MCF 10A (cell line): ENCODE measurements around the gene ANKRD39. TPM values are rescaled to one million over a fixed set of nuclear protein-coding genes. Genes with fewer than 3 reads are reported as not detected.

Source experiments
- BruUV-seq: library from RNA; stranded (reverse); fragments of 400-500 nt; replicated peaks from 2 replicates; lab custom pipeline; 2021; lab: Mats Ljungman, UMichigan
- CTCF ChIA-PET: fragments of 300-600 bp; sonication (Branson Sonifier 250); formaldehyde crosslinking; extraction: SDS; loops from one replicate; lab custom pipeline; 2021; ENCODE audit warnings: antibody characterized with exemption, inconsistent platforms; lab: Yijun Ruan, JAX
- POLR2A ChIA-PET: fragments of 300-600, 350-650 bp; sonication (Branson Sonifier 250); formaldehyde crosslinking; extraction: SDS; loops from one replicate; lab custom pipeline; 2020; ENCODE audit warnings: antibody characterized with exemption, inconsistent platforms; lab: Yijun Ruan, JAX
- DNase-seq: peaks from one replicate; pipeline ENCODE4 v3.0.0-alpha.2; 2018; ENCODE audit not compliant: unreplicated experiment
- H3K27ac Mint-ChIP-seq: one replicate; pipeline ENCODE4 v1.8.0; 2022; ENCODE audit warnings: mild to moderate bottlenecking, low read depth, mixed read lengths; ENCODE audit not compliant: unreplicated experiment
- H3K27me3 Mint-ChIP-seq: one replicate; pipeline ENCODE4 v1.8.0; 2022; ENCODE audit warnings: mixed read lengths; ENCODE audit not compliant: insufficient read depth, unreplicated experiment
- H3K36me3 Mint-ChIP-seq: one replicate; pipeline ENCODE4 v1.8.0; 2022; ENCODE audit warnings: mild to moderate bottlenecking, moderate library complexity, mixed read lengths; ENCODE audit not compliant: insufficient read depth, unreplicated experiment
- H3K4me1 Mint-ChIP-seq: one replicate; pipeline ENCODE4 v1.8.0; 2022; ENCODE audit warnings: mixed read lengths; ENCODE audit not compliant: insufficient read depth, unreplicated experiment
- H3K4me3 Mint-ChIP-seq: one replicate; pipeline ENCODE4 v1.8.0; 2022; ENCODE audit warnings: mild to moderate bottlenecking, moderate library complexity, mixed read lengths; ENCODE audit not compliant: unreplicated experiment
- H3K9me3 Mint-ChIP-seq: one replicate; pipeline ENCODE4 v1.8.0; 2022; ENCODE audit warnings: mixed read lengths; ENCODE audit not compliant: unreplicated experiment
- CTCF ChIP-seq: fragments of 200-600 bp; IDR thresholded peaks from one replicate; pipeline ENCODE4 v1.8.0; 2022; ENCODE audit warnings: antibody characterized with exemption, mild to moderate bottlenecking; ENCODE audit not compliant: unreplicated experiment
- intact Hi-C: fragments of 100-400 bp; cut with micrococcal nuclease; formaldehyde crosslinking; loops from 2 replicates; pipeline ENCODE4 v1.14.1; 2022
- total RNA-seq: library from RNA; stranded (reverse); gene quantifications from 2 replicates; pipeline ENCODE4 v1.2.3, GENCODE V29; 2022

Gene ANKRD39
- total RNA-seq, 1 experiment from 2014 or later = 14.0 TPM

DNA sequence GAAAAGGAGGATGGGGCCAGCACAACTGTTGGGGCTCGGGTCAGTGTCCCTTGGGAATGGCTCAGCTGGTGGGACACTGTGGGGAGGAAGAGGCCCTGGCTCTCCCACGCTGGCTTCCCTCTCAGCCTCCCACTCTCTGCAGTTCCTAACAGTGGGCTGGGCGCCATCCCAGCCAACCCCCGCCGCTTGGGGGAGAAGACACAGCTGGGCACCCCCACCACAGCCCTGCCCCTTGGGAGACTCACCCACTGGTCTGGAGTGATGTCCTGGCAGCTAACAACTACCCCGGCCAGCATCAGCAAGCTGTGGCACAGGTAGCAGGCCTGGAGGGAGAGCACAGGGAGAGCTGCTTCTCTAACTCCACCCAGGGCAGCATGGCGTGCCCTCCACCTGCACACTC lies 20.4 kb upstream of the ANKRD39 start:
- DNase-seq = no peak
- CTCF ChIA-PET = interaction anchor here (0.6 to 0.7 kb wide), 2 partner anchors 155 to 332 kb away, joined by 3 read pairs; no protein-coding TSS in a partner anchor
- no peak overlapping the region for H3K27ac Mint-ChIP-seq
- no peaks in the 10 kb centered on the region for H3K36me3 Mint-ChIP-seq
- no peaks in the 10 kb centered on the region for H3K27me3 Mint-ChIP-seq
- no peak overlapping the region for H3K4me3 Mint-ChIP-seq
- no peak for TF ChIP-seq CTCF
- no peaks in the 10 kb centered on the region for H3K9me3 Mint-ChIP-seq
- BruUV-seq = no TSS peak
- intact Hi-C loops = no loop called here
- no peaks in the 10 kb centered on the region for H3K4me1 Mint-ChIP-seq
- POLR2A ChIA-PET = no interaction called here

DNA sequence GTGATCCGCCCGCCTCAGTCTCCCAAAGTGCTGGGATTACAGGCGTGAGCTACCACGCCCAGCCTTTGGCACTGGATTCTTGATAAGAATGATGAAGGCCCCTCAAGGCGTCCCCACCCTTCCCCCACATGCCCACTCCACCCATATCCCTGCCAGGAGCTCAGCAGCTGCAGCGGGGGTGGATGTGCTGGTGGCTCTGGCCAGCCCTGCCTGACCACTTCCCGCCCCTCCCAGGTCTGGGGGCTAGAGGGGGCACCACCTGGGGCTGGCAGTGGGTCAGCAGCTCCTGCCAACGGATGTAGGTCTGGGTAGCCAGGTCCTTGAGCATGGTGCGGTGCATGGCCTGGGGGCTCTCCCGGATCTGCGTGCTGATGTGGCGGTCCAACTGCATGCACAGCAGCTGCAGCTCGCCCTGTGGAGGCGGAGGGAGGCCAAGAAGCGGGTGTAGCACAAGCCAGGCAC lies 19.8 kb upstream of the ANKRD39 start:
- Mint-ChIP-seq H3K9me3 (no peaks in the 10 kb centered on the region), H3K36me3 (no peaks in the 10 kb centered on the region), H3K4me3 (no peak overlapping the region), H3K27me3 (no peaks in the 10 kb centered on the region), H3K4me1 (no peaks in the 10 kb centered on the region), H3K27ac (no peak overlapping the region)
- POLR2A ChIA-PET = interaction anchor here (1.2 kb wide), 1 partner anchor 8 kb away, joined by 3 read pairs; no protein-coding TSS in a partner anchor
- intact Hi-C loops = no loop called here
- TF ChIP-seq CTCF = no peak
- no peak for DNase-seq
- CTCF ChIA-PET = interaction anchor here (0.6 to 0.7 kb wide), 2 partner anchors 155 to 799 kb away, joined by 3 read pairs; no protein-coding TSS in a partner anchor
- no TSS peak for BruUV-seq

GRCh38 chr2:96877042-96877451 lies 19.2 kb upstream of the ANKRD39 start:
- Mint-ChIP-seq H3K27me3 (no peaks in the 10 kb centered on the region), H3K4me1 (no peaks in the 10 kb centered on the region), H3K36me3 (no peaks in the 10 kb centered on the region), H3K9me3 (no peaks in the 10 kb centered on the region), H3K27ac (no peak overlapping the region), H3K4me3 (no peak overlapping the region)
- BruUV-seq = no TSS peak
- POLR2A ChIA-PET = interaction anchor here (0.6 to 1.2 kb wide), 3 partner anchors 9 to 95 kb away, joined by 3 read pairs; no protein-coding TSS in a partner anchor
- no peak for DNase-seq
- TF ChIP-seq CTCF = no peak
- intact Hi-C loops = no loop called here
- CTCF ChIA-PET = interaction anchor here (0.6 kb wide), 1 partner anchor 800 kb away, joined by 3 read pairs; no protein-coding TSS in a partner anchor

DNA sequence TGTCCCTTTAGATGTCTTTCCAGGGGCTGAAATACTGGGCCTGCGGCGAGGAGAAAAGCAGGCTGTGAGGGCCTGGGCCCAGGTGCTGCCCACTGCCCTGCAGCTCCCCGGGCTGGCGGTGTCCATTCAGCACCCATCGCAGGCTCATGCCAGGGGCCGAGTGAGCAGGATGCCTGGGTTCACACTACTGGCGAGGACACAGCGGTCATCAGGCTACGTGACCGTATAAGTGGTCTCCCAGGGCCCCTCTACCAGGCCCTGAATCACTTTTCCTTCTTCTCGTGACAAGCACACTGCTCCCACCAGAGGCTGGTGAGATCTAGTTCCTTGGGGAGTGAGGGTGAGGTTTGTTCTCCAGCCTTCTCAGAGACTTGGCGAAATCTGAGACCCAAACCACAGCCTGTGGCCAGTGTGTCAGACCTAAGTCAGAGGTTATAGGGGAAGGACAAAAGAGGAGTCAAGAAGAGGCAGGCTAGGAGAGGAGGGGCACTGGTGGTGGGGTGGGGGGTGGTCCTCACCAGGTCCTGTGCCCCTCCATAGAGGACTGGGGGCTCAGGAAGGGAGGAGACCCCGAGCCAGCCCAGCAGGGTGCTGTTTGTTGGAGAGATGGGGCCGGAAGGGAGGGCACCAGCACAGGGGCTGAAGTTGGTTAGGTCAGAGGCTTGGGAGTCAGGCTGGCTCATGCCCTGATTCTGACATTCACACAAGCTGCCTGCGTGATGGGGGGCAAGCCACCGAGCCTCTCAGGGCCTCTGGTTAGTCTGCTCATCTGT lies 18.6 kb upstream of the ANKRD39 start:
- no peaks in the 10 kb centered on the region for H3K4me1 Mint-ChIP-seq
- no peak overlapping the region for H3K27ac Mint-ChIP-seq
- no peak for TF ChIP-seq CTCF
- no peaks in the 10 kb centered on the region for H3K9me3 Mint-ChIP-seq
- no peak for DNase-seq
- BruUV-seq = no TSS peak
- CTCF ChIA-PET = interaction anchor here (1.3 kb wide), 1 partner anchor 75 kb away, joined by 6 read pairs; no protein-coding TSS in a partner anchor
- no peaks in the 10 kb centered on the region for H3K36me3 Mint-ChIP-seq
- POLR2A ChIA-PET = interaction anchor here (0.6 to 2.1 kb wide), 4 partner anchors 9 to 94 kb away, joined by 3 to 5 read pairs (median 3); partner anchors contain the start of gene ANKRD39
- intact Hi-C loops = no loop called here
- no peak overlapping the region for H3K4me3 Mint-ChIP-seq
- H3K27me3 Mint-ChIP-seq = no peaks in the 10 kb centered on the region
